HG03060 (cell line): ENCODE results near the gene PRKACA.

Experiments used
- ATAC-seq: cut with Tn5 transposase; IDR thresholded peaks from one replicate; pipeline ENCODE4 v1.9.1; 2021; ENCODE audit warnings: low read depth, moderate number of reproducible peaks; ENCODE audit not compliant: unreplicated experiment

Gene PRKACA

GRCh38 chr19:14118165-14119051 lies 846 bp upstream of the PRKACA start:
- ATAC-seq, result peak; percentile 14

GRCh38 chr19:14116918-14117578 lies 514 bp downstream of the PRKACA start:
- no peak for ATAC-seq

- no peak for ATAC-seq
Measured at GRCh38 chr19:14116525-14116917, 1.0 kb downstream of the PRKACA start.

- no peak for ATAC-seq
Measured at GRCh38 chr19:14115756-14116155, 1.8 kb downstream of the PRKACA start.

- no peak for ATAC-seq
Measured at GRCh38 chr19:14114854-14115253, 2.7 kb downstream of the PRKACA start.

- no peak for ATAC-seq
Measured at GRCh38 chr19:14114439-14114838, 3.1 kb downstream of the PRKACA start.

- no peak for ATAC-seq
Measured at GRCh38 chr19:14113762-14114414, 3.7 kb downstream of the PRKACA start.

- ATAC-seq, result no peak
Measured at GRCh38 chr19:14112809-14113385, 4.7 kb downstream of the PRKACA start.

- no peak for ATAC-seq
Measured at GRCh38 chr19:14112051-14112808, 5.3 kb downstream of the PRKACA start.

GRCh38 chr19:14111486-14111885 lies 6.1 kb downstream of the PRKACA start:
- ATAC-seq, result no peak

- no peak for ATAC-seq
Measured at GRCh38 chr19:14110650-14111049, 6.9 kb downstream of the PRKACA start.

GRCh38 chr19:14107581-14108461 lies 9.7 kb downstream of the PRKACA start:
- ATAC-seq, result no peak

GRCh38 chr19:14106840-14107239 lies 10.7 kb downstream of the PRKACA start:
- ATAC-seq, result no peak

- no peak for ATAC-seq
Measured at GRCh38 chr19:14105680-14106079, 11.9 kb downstream of the PRKACA start.

GRCh38 chr19:14103310-14103709 lies 14.3 kb downstream of the PRKACA start:
- ATAC-seq, result no peak

- no peak for ATAC-seq
Measured at GRCh38 chr19:14102756-14103155, 14.8 kb downstream of the PRKACA start.

- ATAC-seq, result no peak
Measured at GRCh38 chr19:14102102-14102696, 15.4 kb downstream of the PRKACA start.

- no peak for ATAC-seq
Measured at GRCh38 chr19:14101003-14101545, 16.5 kb downstream of the PRKACA start.
